CD4-positive, alpha-beta T cell treated with Interleukin-4 for 1 hour (primary cell): Measurements from ENCODE around the gene TMEM266.

Experiments used
- DNase-seq, 2 donors: peaks; one replicate each; pipeline ENCODE4 v3.0.0-alpha.2; 2020 to 2022

The TMEM266 gene

GRCh38 chr15:76206325-76206976 lies 146.7 kb downstream of the TMEM266 start:
- no peak for DNase-seq

DNA sequence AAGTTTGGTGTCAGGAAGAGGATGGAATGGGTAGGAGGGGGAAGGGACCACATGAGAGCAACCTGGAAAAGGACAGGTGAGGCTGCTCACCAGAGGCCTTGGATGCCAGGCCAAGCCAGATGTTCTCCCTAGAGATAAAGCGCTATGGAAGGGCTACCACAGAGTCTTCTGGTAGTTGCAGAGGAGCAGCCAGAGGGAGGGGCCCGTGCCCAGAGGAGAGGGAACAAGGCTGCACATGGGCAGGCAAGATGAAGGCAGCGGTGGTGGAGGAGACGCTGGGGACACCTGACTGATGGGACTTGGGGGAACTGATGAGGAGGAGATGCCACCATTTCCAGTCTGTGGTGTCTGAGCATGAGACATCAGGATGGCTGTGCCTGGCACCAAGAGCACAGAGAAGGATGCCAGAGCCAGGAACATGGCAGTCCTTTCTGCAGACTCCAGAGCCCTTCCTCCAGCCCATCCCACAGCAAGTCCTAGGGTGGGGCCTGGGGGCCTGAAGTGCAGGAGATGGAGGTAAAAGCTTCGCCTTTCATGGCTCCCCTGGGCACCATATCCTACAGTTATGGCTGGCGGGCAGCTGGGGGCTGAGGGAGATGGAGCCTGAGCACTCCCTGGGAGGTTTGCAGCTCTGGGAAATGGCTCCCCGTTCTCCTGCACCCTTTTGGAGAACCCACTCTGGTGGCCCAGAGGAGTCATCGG lies 148.4 kb downstream of the TMEM266 start:
- DNase-seq = no peak

GRCh38 chr15:76208786-76209424 lies 149.1 kb downstream of the TMEM266 start:
- DNase-seq = no peak

DNA sequence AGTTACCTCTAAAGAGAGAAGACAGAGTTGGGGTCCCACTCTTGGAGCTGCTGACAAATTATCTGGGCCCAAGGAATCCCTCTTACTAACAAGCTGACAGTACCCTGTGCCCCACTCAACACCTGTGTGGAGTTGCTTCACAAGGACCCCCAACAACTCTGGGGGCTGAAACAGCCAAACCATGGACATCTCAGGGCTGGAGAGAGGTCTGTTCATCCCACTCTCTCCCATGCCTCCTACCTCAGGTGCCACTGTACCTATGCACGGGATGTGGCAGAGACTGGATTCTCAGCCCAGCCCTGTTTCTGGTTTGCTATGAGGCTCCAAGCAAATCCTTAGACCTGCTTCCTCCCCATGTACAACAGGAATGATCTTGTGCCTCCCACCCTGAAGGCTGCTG lies 149.7 kb downstream of the TMEM266 start:
- DNase-seq = no peak

GRCh38 chr15:76209942-76210341 lies 150.2 kb downstream of the TMEM266 start:
- no peak for DNase-seq

- no peak for DNase-seq
These were observed 155.8 kb downstream of the TMEM266 start for GRCh38 chr15:76215634-76216033.

- DNase-seq = no peak
These were observed 157.5 kb downstream of the TMEM266 start for GRCh38 chr15:76217029-76217881.

DNA sequence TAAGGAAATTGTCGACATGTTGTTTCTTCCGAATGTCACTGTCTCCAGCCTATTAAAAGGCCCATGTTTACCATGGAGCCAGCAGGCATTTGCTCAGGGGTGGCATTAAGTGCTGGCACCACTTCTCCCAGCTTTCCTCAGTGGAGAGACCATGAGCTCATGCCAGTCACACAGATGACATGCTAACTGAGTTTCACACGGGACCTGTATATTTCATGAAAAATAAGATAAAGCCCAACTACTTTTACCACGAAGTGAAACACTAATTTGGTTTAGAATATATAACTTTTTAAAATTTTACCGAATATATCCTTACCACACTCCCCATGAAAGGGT lies 158.1 kb downstream of the TMEM266 start:
- no peak for DNase-seq

DNA sequence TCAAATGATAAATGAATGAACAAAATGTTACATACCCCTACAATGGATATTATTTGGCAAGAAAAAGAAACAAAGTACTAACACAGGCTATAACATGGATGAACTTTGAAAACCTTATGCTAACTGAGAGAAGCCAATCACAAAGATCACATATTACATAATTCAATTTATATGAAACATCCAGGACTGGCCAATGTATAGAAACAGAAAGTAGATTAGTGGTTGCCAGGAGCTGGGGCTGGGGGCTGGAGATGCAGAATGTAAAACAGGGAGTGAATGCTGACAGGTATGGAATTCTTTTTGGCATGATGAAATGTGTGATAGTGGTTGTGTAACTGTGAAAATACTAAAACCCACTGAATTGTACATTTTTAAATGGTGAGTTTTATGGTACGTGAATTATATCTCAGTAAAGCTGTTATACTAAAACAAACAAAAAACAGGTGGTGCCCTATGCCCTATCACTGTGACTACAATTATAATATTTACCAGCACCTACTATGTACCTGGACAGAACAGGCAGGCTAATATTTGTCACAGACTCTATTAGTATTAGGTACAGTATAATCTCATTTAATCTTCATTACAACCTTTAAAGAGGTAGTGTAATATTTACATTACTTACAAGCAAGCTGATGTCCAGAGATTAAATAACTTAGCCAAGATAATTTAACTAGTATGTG lies 161.4 kb downstream of the TMEM266 start:
- DNase-seq = no peak

- no peak for DNase-seq
These were observed 162.4 kb downstream of the TMEM266 start for GRCh38 chr15:76222159-76222558.

DNA sequence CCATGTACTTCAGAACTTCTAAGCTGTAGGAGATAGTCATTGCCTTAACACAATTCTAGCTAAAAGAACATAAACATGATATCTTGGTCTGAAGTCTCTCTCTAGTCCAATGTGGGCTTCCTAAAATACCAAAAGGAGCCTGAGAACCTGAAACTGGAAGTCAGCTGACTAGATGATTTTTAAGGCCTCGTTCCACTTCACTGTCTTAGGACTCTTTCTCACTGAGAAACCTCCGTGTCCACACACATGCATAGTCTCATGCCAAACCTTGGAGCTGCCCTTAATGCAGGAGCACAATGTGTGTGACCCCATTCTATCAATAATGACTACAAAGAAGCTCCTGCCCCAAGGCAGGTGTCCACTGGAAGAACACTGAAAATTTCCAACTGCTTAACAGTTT lies 163.7 kb downstream of the TMEM266 start:
- DNase-seq = no peak

- no peak for DNase-seq
These were observed 169.5 kb downstream of the TMEM266 start for GRCh38 chr15:76229266-76229665.

- DNase-seq = no peak
These were observed 174.1 kb downstream of the TMEM266 start for GRCh38 chr15:76233921-76234320.

- no peak for DNase-seq
These were observed 174.6 kb downstream of the TMEM266 start for GRCh38 chr15:76234337-76234889.

DNA sequence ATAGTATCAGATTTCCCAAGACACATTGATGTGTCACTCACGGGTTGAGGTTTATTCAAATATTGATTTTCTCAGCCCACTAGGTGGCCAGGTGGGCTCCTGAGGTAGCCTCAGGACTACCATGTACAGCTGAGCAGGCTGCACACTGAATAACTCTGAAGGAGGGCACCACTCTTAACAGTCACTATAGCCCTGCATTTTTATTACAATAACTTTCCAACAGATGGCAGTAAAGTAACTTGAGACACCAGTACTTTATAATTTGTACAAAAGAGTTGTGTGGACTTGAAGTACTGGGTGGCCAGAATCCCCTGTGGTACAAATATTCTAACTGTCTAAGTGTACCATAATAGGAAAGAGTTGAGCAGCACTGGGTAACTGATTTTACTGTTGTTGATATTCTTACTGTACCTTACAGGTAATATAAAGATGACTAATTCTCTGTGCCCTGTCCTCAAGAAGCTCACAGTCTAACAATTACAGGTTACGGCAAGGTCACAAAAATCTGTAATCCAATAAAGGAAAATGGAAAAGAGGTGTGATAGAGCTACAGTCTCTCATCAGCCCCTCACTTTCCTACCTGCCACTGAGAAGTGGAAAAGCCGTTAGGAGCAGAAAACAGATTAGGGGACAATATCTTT lies 175.5 kb downstream of the TMEM266 start:
- DNase-seq = peak in 1 of 2 donors; percentile 60

GRCh38 chr15:76236350-76236749 lies 176.6 kb downstream of the TMEM266 start:
- DNase-seq = no peak

DNA sequence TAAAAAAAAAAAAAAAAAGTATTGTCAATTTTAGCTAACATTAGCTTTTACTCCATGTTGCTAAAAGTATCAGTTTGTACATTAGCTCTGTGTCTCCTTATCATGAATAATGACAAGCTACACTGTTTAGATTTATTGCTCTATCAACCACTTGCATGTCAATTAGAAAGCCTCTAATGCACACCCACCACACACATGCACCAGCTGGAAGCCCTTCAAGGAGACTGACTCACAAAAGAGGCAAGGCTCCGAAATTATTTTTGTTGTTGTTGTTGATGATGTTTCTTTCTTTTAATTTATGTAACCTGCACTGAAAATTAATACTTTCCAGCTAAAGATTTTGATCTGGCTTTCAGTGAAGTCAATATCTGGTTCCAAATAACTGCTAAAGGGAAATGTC lies 180.0 kb downstream of the TMEM266 start:
- DNase-seq = no peak

DNA sequence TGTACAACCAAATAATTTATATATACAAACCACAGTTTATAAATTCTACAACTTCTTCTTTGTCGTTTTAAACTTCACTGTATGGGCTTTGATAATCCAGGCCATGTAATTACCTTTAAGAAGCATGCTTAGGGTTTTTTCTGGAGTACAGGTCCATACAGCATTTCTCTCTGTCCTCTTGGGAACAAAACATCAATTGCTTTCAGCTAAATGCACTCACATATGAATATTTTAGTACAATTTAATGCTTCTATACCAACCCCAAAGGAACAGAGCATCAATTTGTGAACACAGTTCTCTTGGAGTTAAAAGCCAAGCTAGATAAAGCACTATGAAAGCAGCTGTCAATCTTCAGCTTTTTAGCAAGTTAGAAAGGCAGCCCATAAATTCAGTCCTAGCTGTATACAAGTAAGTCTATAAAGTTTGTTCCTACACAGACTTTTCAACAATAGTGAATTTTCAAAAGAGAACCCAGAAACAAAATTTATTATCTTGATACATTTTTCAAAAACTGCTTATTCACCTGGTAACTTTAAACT lies 185.4 kb downstream of the TMEM266 start:
- no peak for DNase-seq

GRCh38 chr15:76251717-76252116 lies 191.9 kb downstream of the TMEM266 start:
- DNase-seq = no peak

DNA sequence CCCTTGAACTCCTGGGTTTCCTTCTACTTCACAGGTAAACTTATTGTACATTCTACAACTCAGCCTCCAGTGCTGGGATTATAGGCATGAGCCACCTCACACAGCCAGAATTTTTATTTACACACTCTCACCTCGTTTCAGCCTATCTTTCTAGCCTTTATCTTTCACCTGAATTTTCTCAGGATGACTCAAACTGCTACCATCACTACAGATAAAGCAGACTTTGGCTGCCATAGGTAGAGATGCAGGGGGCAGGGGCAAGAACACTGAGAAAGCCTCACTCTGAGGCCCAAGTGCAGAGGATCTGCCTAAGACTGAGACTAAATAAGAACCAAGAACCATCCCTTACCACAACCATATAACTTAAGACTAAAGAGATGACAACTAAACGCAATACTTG lies 192.5 kb downstream of the TMEM266 start:
- DNase-seq = no peak

DNA sequence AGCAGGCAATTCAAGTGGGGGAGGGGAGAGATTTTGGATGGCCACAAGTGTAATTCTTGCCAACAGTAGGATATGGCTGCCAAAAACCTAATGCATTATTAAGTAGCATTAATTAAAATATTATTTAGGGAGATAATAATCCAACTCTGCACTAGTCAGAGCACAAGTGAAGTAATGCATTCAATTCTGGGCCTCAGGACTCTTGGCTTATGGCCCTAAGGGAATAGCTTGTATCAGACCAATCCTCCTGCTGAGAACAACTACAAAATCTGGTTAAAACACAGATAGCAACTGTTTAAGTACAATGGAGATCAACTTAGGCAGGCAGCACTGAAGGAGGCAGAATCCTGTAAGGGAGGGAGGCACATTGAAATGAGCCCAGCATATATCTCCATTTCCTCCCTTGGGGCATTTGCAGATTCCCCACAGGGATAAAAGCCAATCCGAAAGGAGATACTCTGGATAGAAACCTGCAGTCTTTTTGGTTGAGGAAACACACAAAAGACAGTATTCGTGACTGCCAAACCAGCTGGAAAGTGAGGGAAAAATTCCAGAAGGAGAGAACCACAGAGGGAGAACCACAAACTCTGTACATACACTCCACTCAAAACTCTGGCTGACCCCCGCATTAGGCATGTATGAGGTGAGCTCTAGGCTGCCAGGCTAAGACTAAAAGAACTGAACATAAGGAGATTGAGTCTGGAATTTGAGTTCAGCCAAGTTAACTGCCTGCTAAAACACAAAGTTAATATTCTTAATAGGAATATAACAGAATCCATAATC lies 194.1 kb downstream of the TMEM266 start:
- no peak for DNase-seq
